ENCODE data around the gene ASL. TPM values are rescaled to one million over a fixed set of nuclear protein-coding genes. Genes with fewer than 3 reads are reported as not detected.
"Not testable (repeated sequence)": the region's sequence is repeated elsewhere in the genome, so short reads cannot be mapped to it uniquely, and the experiment has no call there.

The ASL gene
- total RNA-seq, result 8.0 TPM

GRCh38 chr7:66075590-66076461 is at the start of gene ASL:
Gene ASL, plus strand, starts transcription at chr7:66075819. Its CDS starts 263 bp downstream, at chr7:66076082.
- peak; percentile 47 for DNase-seq

GRCh38 chr7:66028342-66028741 is 47.3 kb upstream of the ASL start:
- DNase-seq, result not testable (repeated sequence)

- no peak for DNase-seq
Measured at GRCh38 chr7:66033471-66034385, 41.9 kb upstream of the ASL start.

- DNase-seq, result peak; percentile 58
Measured at GRCh38 chr7:66034436-66035010, 41.1 kb upstream of the ASL start.

- DNase-seq, result no peak
Measured at GRCh38 chr7:66036382-66036781, 39.2 kb upstream of the ASL start.

GRCh38 chr7:66036788-66037187 is 38.8 kb upstream of the ASL start:
- no peak for DNase-seq

- DNase-seq, result no peak
Measured at GRCh38 chr7:66039094-66039670, 36.4 kb upstream of the ASL start.

- peak; percentile 2 for DNase-seq
Measured at GRCh38 chr7:66043681-66044497, 31.7 kb upstream of the ASL start.

- DNase-seq, result not testable (repeated sequence)
Measured at GRCh38 chr7:66044498-66044854, 31.1 kb upstream of the ASL start.

- DNase-seq, result no peak
Measured at GRCh38 chr7:66047426-66047825, 28.2 kb upstream of the ASL start.

GRCh38 chr7:66049886-66050285 is 25.7 kb upstream of the ASL start:
- DNase-seq, result not testable (repeated sequence)

- DNase-seq, result no peak
Measured at GRCh38 chr7:66050337-66050957, 25.2 kb upstream of the ASL start.

- peak; percentile 1 for DNase-seq
Measured at GRCh38 chr7:66050990-66051448, 24.6 kb upstream of the ASL start.

GRCh38 chr7:66052447-66052846 is 23.2 kb upstream of the ASL start:
- no peak for DNase-seq

- no peak for DNase-seq
Measured at GRCh38 chr7:66054063-66054462, 21.6 kb upstream of the ASL start.

GRCh38 chr7:66055321-66055956 is 20.2 kb upstream of the ASL start:
- DNase-seq, result no peak

GRCh38 chr7:66060796-66061195 is 14.8 kb upstream of the ASL start:
- no peak for DNase-seq

GRCh38 chr7:66069732-66070131 is 5.9 kb upstream of the ASL start:
- DNase-seq, result no peak

- no peak for DNase-seq
Measured at GRCh38 chr7:66070222-66070621, 5.4 kb upstream of the ASL start.

- DNase-seq, result not testable (repeated sequence)
Measured at GRCh38 chr7:66072208-66072607, 3.4 kb upstream of the ASL start.

Measured in skin of body (tissue), 2 donors.